Measurements from ENCODE around the gene PBX1. TPM values are rescaled to one million over a fixed set of nuclear protein-coding genes. Genes with fewer than 3 reads are reported as not detected.

Gene PBX1
- total RNA-seq, 6 donors from 2014 or later: 17.8 to 59.6 (median 38.3) TPM

- Histone ChIP-seq H3K9me3 (no peaks in the 10 kb centered on the region), H3K27me3 (no peaks in the 10 kb centered on the region), H3K36me3 (no peaks in the 10 kb centered on the region), H3K4me1 (no peaks in the 10 kb centered on the region), H3K4me3 (no peak overlapping the region), H3K27ac (no peak overlapping the region)
- 88 to 98% methylated on average over 2 of the region's 2 CpGs for WGBS, 2 donors
- DNase-seq (no peak), ATAC-seq (ENCODE audit: low FRiP score in 2 of 2) (no peak)
- TF ChIP-seq, protein P1, sequence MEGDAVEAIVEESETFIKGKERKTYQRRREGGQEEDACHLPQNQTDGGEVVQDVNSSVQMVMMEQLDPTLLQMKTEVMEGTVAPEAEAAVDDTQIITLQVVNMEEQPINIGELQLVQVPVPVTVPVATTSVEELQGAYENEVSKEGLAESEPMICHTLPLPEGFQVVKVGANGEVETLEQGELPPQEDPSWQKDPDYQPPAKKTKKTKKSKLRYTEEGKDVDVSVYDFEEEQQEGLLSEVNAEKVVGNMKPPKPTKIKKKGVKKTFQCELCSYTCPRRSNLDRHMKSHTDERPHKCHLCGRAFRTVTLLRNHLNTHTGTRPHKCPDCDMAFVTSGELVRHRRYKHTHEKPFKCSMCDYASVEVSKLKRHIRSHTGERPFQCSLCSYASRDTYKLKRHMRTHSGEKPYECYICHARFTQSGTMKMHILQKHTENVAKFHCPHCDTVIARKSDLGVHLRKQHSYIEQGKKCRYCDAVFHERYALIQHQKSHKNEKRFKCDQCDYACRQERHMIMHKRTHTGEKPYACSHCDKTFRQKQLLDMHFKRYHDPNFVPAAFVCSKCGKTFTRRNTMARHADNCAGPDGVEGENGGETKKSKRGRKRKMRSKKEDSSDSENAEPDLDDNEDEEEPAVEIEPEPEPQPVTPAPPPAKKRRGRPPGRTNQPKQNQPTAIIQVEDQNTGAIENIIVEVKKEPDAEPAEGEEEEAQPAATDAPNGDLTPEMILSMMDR (IDR thresholded peaks at IDR 0.05): no peak
Measured at GRCh38 chr1:164692420-164692819, 133.4 kb downstream of the PBX1 start.

- Histone ChIP-seq H3K4me3 (no peak overlapping the region), H3K9me3 (no peaks in the 10 kb centered on the region), H3K4me1 (no peaks in the 10 kb centered on the region), H3K36me3 (no peaks in the 10 kb centered on the region), H3K27me3 (no peaks in the 10 kb centered on the region), H3K27ac (no peak overlapping the region)
- WGBS, 2 donors: 82 to 96% methylated on average over 4 of the region's 4 CpGs
- TF ChIP-seq POLR2A (IDR thresholded peaks at IDR 0.05) (no peak), EP300 (IDR thresholded peaks at IDR 0.05) (no peak)
- TF ChIP-seq, protein P1 (IDR thresholded peaks at IDR 0.05): no peak
- no peak for DNase-seq
- ATAC-seq (ENCODE audit: low FRiP score in 2 of 2): no peak
Measured at GRCh38 chr1:164693564-164694359, 134.8 kb downstream of the PBX1 start.

DNA sequence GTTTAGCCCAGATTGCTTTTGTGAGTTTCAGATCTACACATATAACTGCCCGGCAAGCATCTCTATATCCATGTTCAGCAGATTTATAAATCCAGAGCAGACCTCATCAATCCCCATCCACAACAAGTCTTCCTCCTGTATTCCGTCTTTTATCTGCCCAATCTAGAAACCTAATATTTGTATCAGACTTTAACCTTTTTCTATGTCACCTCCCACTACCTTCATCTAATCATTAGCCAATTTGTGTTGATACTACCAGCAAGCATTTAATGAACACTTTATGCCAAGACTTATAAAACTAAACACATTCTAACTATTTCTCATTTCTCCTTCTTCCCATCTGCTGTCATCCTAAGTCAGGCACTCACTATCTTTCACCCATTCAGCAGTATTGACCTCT is 135.5 kb downstream of the PBX1 start:
- no peak for ATAC-seq (ENCODE audit: low FRiP score in 2 of 2)
- WGBS, 2 donors: 89 to 92% methylated on average over 2 of the region's 2 CpGs

DNA sequence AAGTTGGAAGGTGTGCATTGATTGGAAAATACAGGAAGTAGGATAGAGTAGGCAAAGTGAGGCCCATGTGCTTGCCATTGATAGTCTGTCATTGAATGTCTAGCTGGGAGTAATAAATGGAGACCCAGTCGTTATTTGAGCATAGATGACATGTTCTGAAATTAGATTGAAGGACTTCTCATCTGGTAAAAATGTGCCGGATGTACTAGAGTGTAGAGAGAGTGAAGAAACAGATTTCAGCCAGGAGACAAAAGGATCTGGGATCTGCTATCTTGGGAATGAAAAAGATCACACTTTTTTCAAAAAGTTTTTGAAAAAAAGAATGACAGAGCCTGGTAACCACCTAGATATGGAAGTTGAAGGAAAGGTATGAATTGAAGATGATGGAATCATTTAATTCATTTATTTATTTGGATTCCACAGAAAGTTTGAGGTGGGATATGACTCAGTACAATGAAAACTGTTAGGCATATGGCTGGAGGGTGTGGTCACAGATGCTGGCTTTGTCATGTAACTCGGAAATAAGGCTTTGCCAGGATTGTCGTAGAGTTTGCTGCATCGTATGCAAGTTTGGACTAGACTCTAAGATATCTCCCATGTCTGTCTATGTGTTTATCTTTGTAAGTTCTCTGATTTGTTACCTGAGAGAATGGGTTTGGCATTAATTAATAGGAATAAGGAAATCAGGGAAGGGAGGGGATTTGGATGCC is 137.1 kb downstream of the PBX1 start:
- Histone ChIP-seq H3K27me3 (no peaks in the 10 kb centered on the region), H3K36me3 (no peaks in the 10 kb centered on the region), H3K4me3 (no peak overlapping the region), H3K4me1 (no peaks in the 10 kb centered on the region), H3K27ac (no peak overlapping the region), H3K9me3 (no peaks in the 10 kb centered on the region)
- WGBS, 2 donors: 83 to 86% methylated on average over 5 of the region's 5 CpGs
- DNase-seq (no peak), ATAC-seq (ENCODE audit: low FRiP score in 2 of 2) (peak in 1 of 2 donors; percentile 71)
- TF ChIP-seq POLR2AphosphoS5 (IDR thresholded peaks at IDR 0.05): no peak
- no peak for TF ChIP-seq POLR2A (IDR thresholded peaks at IDR 0.05)
- no peak for TF ChIP-seq EP300 (IDR thresholded peaks at IDR 0.05)
- TF ChIP-seq, protein P1 (IDR thresholded peaks at IDR 0.05): no peak

More for the DNA sequence above, 135.5 kb downstream of the PBX1 start:
- DNase-seq: no peak
- Histone ChIP-seq H3K36me3 (no peaks in the 10 kb centered on the region), H3K27ac (no peak overlapping the region), H3K4me3 (no peak overlapping the region), H3K4me1 (no peaks in the 10 kb centered on the region), H3K9me3 (no peaks in the 10 kb centered on the region), H3K27me3 (no peaks in the 10 kb centered on the region)
- TF ChIP-seq, protein P1 (IDR thresholded peaks at IDR 0.05): no peak
- TF ChIP-seq EP300 (IDR thresholded peaks at IDR 0.05) (no peak), POLR2AphosphoS5 (IDR thresholded peaks at IDR 0.05) (no peak), POLR2A (IDR thresholded peaks at IDR 0.05) (no peak)
